ENCODE results near the gene EFHD1.

Gene EFHD1

DNA sequence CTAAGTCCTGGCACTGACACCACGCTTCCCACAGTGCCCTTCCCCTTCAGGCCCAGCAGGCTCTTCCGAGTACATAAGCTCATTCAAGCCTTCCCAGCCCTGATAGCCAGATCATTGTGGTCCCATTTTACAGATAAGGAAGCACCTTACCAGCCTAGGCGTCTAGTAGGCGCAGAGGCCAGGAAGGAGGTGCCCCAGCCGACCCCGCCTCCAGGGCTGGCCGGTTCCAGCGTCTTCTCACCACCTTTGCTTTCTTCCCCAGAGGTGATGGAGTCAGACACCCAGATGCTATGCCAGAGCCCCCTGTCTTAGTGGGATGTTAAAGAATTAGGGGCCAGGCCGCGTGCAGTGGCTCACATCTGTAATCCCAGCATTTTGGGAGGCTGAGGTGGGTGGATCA, 28.9 kb upstream of the EFHD1 start:
- no peak overlapping the region for H3K4me3 ChIP-seq (ENCODE audit: low read depth, low read length)
- DNase-seq (ENCODE audit: low read depth): no peak
- TF ChIP-seq, protein P1, sequence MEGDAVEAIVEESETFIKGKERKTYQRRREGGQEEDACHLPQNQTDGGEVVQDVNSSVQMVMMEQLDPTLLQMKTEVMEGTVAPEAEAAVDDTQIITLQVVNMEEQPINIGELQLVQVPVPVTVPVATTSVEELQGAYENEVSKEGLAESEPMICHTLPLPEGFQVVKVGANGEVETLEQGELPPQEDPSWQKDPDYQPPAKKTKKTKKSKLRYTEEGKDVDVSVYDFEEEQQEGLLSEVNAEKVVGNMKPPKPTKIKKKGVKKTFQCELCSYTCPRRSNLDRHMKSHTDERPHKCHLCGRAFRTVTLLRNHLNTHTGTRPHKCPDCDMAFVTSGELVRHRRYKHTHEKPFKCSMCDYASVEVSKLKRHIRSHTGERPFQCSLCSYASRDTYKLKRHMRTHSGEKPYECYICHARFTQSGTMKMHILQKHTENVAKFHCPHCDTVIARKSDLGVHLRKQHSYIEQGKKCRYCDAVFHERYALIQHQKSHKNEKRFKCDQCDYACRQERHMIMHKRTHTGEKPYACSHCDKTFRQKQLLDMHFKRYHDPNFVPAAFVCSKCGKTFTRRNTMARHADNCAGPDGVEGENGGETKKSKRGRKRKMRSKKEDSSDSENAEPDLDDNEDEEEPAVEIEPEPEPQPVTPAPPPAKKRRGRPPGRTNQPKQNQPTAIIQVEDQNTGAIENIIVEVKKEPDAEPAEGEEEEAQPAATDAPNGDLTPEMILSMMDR (IDR thresholded peaks at IDR 0.05; ENCODE audit: control insufficient read depth, extremely low read depth, insufficient read depth): no peak

DNA sequence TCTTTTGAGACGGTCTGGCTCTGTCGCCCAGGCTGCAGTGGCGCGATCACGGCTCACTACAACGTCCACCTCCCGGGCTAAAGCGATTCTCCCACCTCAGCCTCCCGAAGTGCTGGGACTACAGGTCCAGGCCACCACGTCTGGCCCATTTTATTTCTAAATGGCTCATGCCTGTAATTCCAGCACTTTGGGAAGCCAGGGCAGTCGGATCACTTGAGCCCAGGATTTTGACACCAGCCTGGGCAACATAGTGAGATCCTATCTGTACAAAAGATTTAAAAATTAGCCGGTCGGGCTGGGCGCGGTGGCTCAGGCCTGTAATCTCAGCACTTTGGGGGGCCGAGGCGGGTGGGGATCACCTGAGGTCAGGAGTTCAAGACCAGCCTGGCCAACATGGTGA, 26.4 kb upstream of the EFHD1 start:
- TF ChIP-seq, protein P1 (IDR thresholded peaks at IDR 0.05; ENCODE audit: control insufficient read depth, extremely low read depth, insufficient read depth): no peak
- no peak for DNase-seq (ENCODE audit: low read depth)
- H3K4me3 ChIP-seq (ENCODE audit: low read depth, low read length): no peak overlapping the region

DNA sequence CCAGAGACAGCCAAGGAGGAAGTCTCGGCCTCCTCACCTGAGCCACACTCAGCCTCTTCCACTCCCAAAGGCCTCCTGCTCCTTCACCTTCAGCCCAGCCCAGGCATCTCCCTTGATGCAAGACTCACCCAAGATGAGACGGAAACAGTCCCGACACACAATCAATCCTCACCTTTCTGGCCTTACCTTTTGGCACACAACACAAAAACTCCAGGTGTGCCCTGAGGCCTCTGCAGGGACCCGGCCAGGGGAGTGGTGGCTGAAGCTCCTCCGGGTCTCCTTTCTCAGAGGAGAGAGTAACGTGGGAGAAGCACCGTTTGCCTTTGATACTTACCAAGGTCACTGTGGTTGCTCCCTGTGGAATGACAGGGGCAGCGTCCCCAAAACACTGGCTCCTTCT, 23.8 kb upstream of the EFHD1 start:
- H3K4me3 ChIP-seq (ENCODE audit: low read depth, low read length): no peak overlapping the region
- DNase-seq (ENCODE audit: low read depth): no peak
- TF ChIP-seq, protein P1 (IDR thresholded peaks at IDR 0.05; ENCODE audit: control insufficient read depth, extremely low read depth, insufficient read depth): no peak

- TF ChIP-seq, protein P1 (IDR thresholded peaks at IDR 0.05; ENCODE audit: control insufficient read depth, extremely low read depth, insufficient read depth): no peak
- no peak overlapping the region for H3K4me3 ChIP-seq (ENCODE audit: low read depth, low read length)
- no peak for DNase-seq (ENCODE audit: low read depth)
Measured at GRCh38 chr2:232610081-232610480, 23.3 kb upstream of the EFHD1 start.

- no peak overlapping the region for H3K4me3 ChIP-seq (ENCODE audit: low read depth, low read length)
- no peak for DNase-seq (ENCODE audit: low read depth)
- TF ChIP-seq, protein P1 (IDR thresholded peaks at IDR 0.05; ENCODE audit: control insufficient read depth, extremely low read depth, insufficient read depth): no peak
Measured at GRCh38 chr2:232611061-232611460, 22.3 kb upstream of the EFHD1 start.

DNA sequence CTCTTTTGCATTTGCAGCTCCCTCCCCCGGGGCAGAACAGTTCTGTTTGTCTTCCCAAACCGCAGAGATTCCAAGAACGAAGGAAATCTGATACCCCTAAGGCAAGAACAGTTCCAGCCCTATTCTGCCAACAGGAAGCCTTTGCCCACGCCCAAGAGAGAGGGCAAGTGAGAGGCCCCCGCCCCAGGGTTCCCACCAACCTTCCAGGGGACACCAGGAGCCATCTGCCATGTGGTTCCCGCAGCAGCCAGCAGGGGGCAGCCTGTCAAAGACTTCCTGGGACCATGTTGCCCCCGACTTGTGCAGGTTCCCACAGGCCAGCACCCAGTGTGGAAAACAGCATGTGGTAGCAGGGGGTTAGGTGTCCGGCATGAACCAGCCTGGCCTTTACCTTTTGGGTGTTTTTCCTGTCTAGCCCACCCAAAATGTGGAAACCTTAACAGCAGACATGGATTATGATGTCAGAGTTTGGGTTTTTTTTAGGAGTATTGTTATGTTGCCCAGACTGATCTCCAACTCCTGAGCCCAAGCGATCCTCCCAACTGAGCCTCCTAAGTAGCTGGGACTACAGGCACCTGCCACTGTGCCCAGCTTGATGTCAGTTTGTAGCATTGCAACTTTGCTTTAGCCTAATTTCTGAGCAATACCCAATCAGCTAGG, 21.7 kb upstream of the EFHD1 start:
- no peak overlapping the region for H3K4me3 ChIP-seq (ENCODE audit: low read depth, low read length)
- TF ChIP-seq, protein P1 (IDR thresholded peaks at IDR 0.05; ENCODE audit: control insufficient read depth, extremely low read depth, insufficient read depth): peak; percentile 68
- DNase-seq (ENCODE audit: low read depth): no peak

DNA sequence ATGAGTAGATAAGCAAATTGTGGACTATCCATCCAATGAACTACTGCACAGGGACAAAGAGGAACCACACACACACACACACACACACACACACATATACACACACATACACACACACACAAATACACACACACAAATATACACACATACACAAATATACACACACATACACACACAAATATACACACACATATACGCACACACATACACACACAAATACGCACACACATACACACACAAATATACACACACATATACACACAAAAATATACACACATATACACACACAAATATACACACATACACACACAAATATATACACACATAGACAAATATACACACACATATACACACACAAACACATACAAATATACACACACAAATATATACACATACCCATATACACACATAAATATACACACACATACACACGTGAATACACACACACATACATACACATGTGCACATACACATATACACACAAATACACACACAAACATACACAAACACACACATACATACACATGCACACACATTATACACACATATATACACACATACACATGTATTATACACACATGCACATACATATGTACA, 19.8 kb upstream of the EFHD1 start:
- DNase-seq (ENCODE audit: low read depth): no peak
- H3K4me3 ChIP-seq (ENCODE audit: low read depth, low read length): no peak overlapping the region
- TF ChIP-seq, protein P1 (IDR thresholded peaks at IDR 0.05; ENCODE audit: control insufficient read depth, extremely low read depth, insufficient read depth): no peak

All from LNCaP clone FGC (cell line).